Uterus (tissue), 2 donors: ENCODE measurements around the gene SMIM36.

Source experiments
- POLR2A ChIP-seq, 2 donors: fragments of 450-650 bp; IDR thresholded peaks; one replicate each; pipeline ENCODE4 v1.6.1; 2016; ENCODE audit warnings: antibody characterized with exemption in 2 of 2, mild to moderate bottlenecking in 1 of 2, moderate library complexity in 1 of 2
- TF ChIP-seq, protein P1 (sequence below), 4 experiments: fragments of 200-600 bp in 2 of 4; fragments of 450-650 bp in 2 of 4; sonication (generic) in 2 of 4; IDR thresholded peaks; one replicate each; pipeline ENCODE4 v1.5.1; 2016 to 2019; ENCODE audit warnings: antibody characterized with exemption in 4 of 4, mild to moderate bottlenecking in 2 of 4, moderate library complexity in 1 of 4

GRCh38 chr17:55510986-55511721 lies at the start of gene SMIM36:
- TF ChIP-seq, protein P1, sequence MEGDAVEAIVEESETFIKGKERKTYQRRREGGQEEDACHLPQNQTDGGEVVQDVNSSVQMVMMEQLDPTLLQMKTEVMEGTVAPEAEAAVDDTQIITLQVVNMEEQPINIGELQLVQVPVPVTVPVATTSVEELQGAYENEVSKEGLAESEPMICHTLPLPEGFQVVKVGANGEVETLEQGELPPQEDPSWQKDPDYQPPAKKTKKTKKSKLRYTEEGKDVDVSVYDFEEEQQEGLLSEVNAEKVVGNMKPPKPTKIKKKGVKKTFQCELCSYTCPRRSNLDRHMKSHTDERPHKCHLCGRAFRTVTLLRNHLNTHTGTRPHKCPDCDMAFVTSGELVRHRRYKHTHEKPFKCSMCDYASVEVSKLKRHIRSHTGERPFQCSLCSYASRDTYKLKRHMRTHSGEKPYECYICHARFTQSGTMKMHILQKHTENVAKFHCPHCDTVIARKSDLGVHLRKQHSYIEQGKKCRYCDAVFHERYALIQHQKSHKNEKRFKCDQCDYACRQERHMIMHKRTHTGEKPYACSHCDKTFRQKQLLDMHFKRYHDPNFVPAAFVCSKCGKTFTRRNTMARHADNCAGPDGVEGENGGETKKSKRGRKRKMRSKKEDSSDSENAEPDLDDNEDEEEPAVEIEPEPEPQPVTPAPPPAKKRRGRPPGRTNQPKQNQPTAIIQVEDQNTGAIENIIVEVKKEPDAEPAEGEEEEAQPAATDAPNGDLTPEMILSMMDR (IDR thresholded peaks at IDR 0.05) = no peak
- no peak for TF ChIP-seq POLR2A (IDR thresholded peaks at IDR 0.05)
